T-cell (primary cell): ENCODE data around the gene C5orf15. TPM values are rescaled to one million over a fixed set of nuclear protein-coding genes. Genes with fewer than 3 reads are reported as not detected.

Experiments
- ATAC-seq, 4 experiments: fragments of 200-7000 bp in 3 of 4; fragments of 150-1000 bp in 1 of 4; cut with Tn5 transposase; replicated peaks in 1 of 4; 1 replicate in 3 of 4; 2 replicates in 1 of 4; pipeline ENCODE4 v1.10.0; 2021; ENCODE audit warnings: moderate library complexity in 3 of 4, mild to moderate bottlenecking in 2 of 4, moderate number of reproducible peaks in 1 of 4
- CTCF ChIA-PET, 2 donors: fragments of 300-600 bp; sonication (Branson Sonifier 250); formaldehyde crosslinking; loops; one replicate each; lab custom pipeline; 2022; ENCODE audit warnings: antibody characterized with exemption in 2 of 2; lab: Charles Lee
- POLR2A ChIA-PET, 2 donors: fragments of 300-600 bp; sonication (Branson Sonifier 250); formaldehyde crosslinking; loops; one replicate each; lab custom pipeline; 2022; ENCODE audit warnings: antibody characterized with exemption in 2 of 2; lab: Charles Lee
- DNase-seq, 35 experiments: peaks; one replicate each; pipeline versions ENCODE4 v3.0.0 to v3.0.0-alpha.2; 2013 to 2023
- H3K27ac ChIP-seq: one replicate; pipeline ENCODE4 v1.5.1; 2013; ENCODE audit warnings: low read length
- H3K27me3 ChIP-seq, 2 experiments: replicated peaks in 1 of 2; 1 replicate in 1 of 2; 2 replicates in 1 of 2; pipeline versions ENCODE4 v1.6.1 to v1.7.0; 2013; ENCODE audit warnings: low read length in 1 of 2, mixed read lengths in 1 of 2; ENCODE audit not compliant: control insufficient read depth in 2 of 2, insufficient read depth in 2 of 2; ENCODE audit errors: extremely low read depth in 1 of 2
- H3K36me3 ChIP-seq, 2 donors: 1 replicate in 1 of 2; 2 replicates in 1 of 2; pipeline versions ENCODE4 v1.6.1 to v1.7.0; 2013; ENCODE audit warnings: low read length in 1 of 2; ENCODE audit not compliant: control insufficient read depth in 2 of 2, insufficient read depth in 1 of 2; ENCODE audit errors: extremely low read depth in 1 of 2
- H3K4me1 ChIP-seq, 2 experiments: 1 replicate in 1 of 2; 2 replicates in 1 of 2; pipeline versions ENCODE4 v1.6.1 to v1.7.0; 2013; ENCODE audit warnings: low read length in 2 of 2, mixed read lengths in 1 of 2; ENCODE audit not compliant: insufficient read depth in 2 of 2, control insufficient read depth in 1 of 2; ENCODE audit errors: extremely low read depth in 1 of 2
- H3K4me3 ChIP-seq, 2 donors: 1 replicate in 1 of 2; 2 replicates in 1 of 2; pipeline versions ENCODE4 v1.5.1 to v1.7.0; 2013; ENCODE audit warnings: mild to moderate bottlenecking in 2 of 2, low read length in 1 of 2, moderate library complexity in 1 of 2; ENCODE audit not compliant: control insufficient read depth in 1 of 2; ENCODE audit errors: extremely low read depth in 1 of 2
- H3K9me3 ChIP-seq: 2 replicates; pipeline ENCODE4 v1.7.0; 2013
- H3K27ac Mint-ChIP-seq, 2 donors: one replicate each; pipeline ENCODE4 v1.8.0; 2020 to 2021; ENCODE audit warnings: mild to moderate bottlenecking in 2 of 2, mixed read lengths in 2 of 2
- H3K27me3 Mint-ChIP-seq, 2 donors: one replicate each; pipeline ENCODE4 v1.8.0; 2021 to 2022; ENCODE audit warnings: mixed read lengths in 2 of 2
- H3K36me3 Mint-ChIP-seq: one replicate; pipeline ENCODE4 v1.8.0; 2021; ENCODE audit warnings: mixed read lengths
- H3K4me1 Mint-ChIP-seq, 3 donors: one replicate each; pipeline ENCODE4 v1.8.0; 2020 to 2022; ENCODE audit warnings: mixed read lengths in 3 of 3, mild to moderate bottlenecking in 1 of 3
- H3K4me3 Mint-ChIP-seq, 3 donors: one replicate each; pipeline ENCODE4 v1.8.0; 2020 to 2022; ENCODE audit warnings: mild to moderate bottlenecking in 3 of 3, mixed read lengths in 3 of 3, moderate library complexity in 3 of 3
- H3K9me3 Mint-ChIP-seq, 3 donors: one replicate each; pipeline ENCODE4 v1.8.0; 2020 to 2022; ENCODE audit warnings: mixed read lengths in 3 of 3
- WGBS: methylation state at CpG from one replicate; pipeline ENCODE4 v1.1.5; 2013; ENCODE audit warnings: missing lambda C conversion rate; ENCODE audit not compliant: insufficient coverage; 5-methylcytosine and 5-hydroxymethylcytosine counted together
- total RNA-seq, 35 experiments: library from RNA in 6 of 35; stranded (reverse) in 6 of 35; fragments of 120-200 nt in 1 of 35; gene quantifications; one replicate each; pipeline versions ENCODE4 v1.2.1 to v1.2.4 and lab custom pipeline; 2013 to 2026

The C5orf15 gene
- total RNA-seq, 5 donors from 2014 or later (not counting 1 experiment from before 2014, with no cell fraction given) = 12.6 to 14.7 (median 14.5) TPM

GRCh38 chr5:133990396-133990795 is 22.0 kb upstream of the C5orf15 start:
- no peak overlapping the region for H3K4me3 ChIP-seq
- H3K27ac ChIP-seq = no peak overlapping the region
- H3K27ac Mint-ChIP-seq = no peak overlapping the region
- H3K4me1 Mint-ChIP-seq = peaks cover 25 to 29% (median 28%) of the 10 kb centered on the region in 3 donors
- peaks cover 0 to 11% of the 10 kb centered on the region in 2 experiments for H3K4me1 ChIP-seq
- no peaks in the 10 kb centered on the region for H3K9me3 ChIP-seq
- H3K4me3 Mint-ChIP-seq = no peak overlapping the region
- no peaks in the 10 kb centered on the region for H3K27me3 ChIP-seq
- POLR2A ChIA-PET = no interaction called here
- no peaks in the 10 kb centered on the region for H3K27me3 Mint-ChIP-seq
- peaks cover 30% of the 10 kb centered on the region for H3K36me3 Mint-ChIP-seq
- peaks cover 5 to 44% of the 10 kb centered on the region in 2 donors for H3K36me3 ChIP-seq
- no peak for DNase-seq
- no peak for ATAC-seq
- CTCF ChIA-PET = no interaction called here
- H3K9me3 Mint-ChIP-seq = no peaks in the 10 kb centered on the region
- WGBS = 100% methylated on average over 2 of the region's 6 CpGs

GRCh38 chr5:133985540-133986180 is 17.2 kb upstream of the C5orf15 start:
- Histone ChIP-seq H3K4me3 (no peak overlapping the region), H3K27ac (no peak overlapping the region), H3K36me3 (peaks cover 8 to 61% of the 10 kb centered on the region in 2 donors), H3K9me3 (no peaks in the 10 kb centered on the region), H3K4me1 (no peaks in the 10 kb centered on the region), H3K27me3 (no peaks in the 10 kb centered on the region)
- WGBS = no CpG with 5 or more reads among the region's 3 CpGs
- no peak for DNase-seq
- CTCF ChIA-PET = interaction anchor here in 1 of 2 donors (1.0 kb wide), 1 partner anchor 16 kb away, joined by 3 read pairs; no protein-coding TSS in a partner anchor
- no peak overlapping the region for H3K4me3 Mint-ChIP-seq
- POLR2A ChIA-PET = interaction anchor here in 1 of 2 donors (0.5 kb wide), 1 partner anchor 15 kb away, joined by 4 read pairs; no protein-coding TSS in a partner anchor
- ATAC-seq = no peak
- H3K36me3 Mint-ChIP-seq = peaks cover 33% of the 10 kb centered on the region
- no peaks in the 10 kb centered on the region for H3K9me3 Mint-ChIP-seq
- H3K4me1 Mint-ChIP-seq = peaks cover 0 to 5% (median 4%) of the 10 kb centered on the region in 3 donors
- H3K27me3 Mint-ChIP-seq = no peaks in the 10 kb centered on the region
- H3K27ac Mint-ChIP-seq = no peak overlapping the region

- Histone ChIP-seq H3K27ac (no peak overlapping the region), H3K9me3 (no peaks in the 10 kb centered on the region), H3K4me3 (no peak overlapping the region), H3K27me3 (no peaks in the 10 kb centered on the region), H3K36me3 (peaks cover 3 to 50% of the 10 kb centered on the region in 2 donors), H3K4me1 (no peaks in the 10 kb centered on the region)
- peaks cover 25% of the 10 kb centered on the region for H3K36me3 Mint-ChIP-seq
- H3K27ac Mint-ChIP-seq = no peak overlapping the region
- ChIA-PET POLR2A (no interaction called here), CTCF (interaction anchor here in 1 of 2 donors (0.7 kb wide), 3 partner anchors 48 to 1277 kb away, joined by 3 read pairs; no protein-coding TSS in a partner anchor)
- 100% methylated on average over 2 of the region's 5 CpGs for WGBS
- no peak for ATAC-seq
- no peak for DNase-seq
- H3K4me3 Mint-ChIP-seq = no peak overlapping the region
- no peaks in the 10 kb centered on the region for H3K9me3 Mint-ChIP-seq
- no peaks in the 10 kb centered on the region for H3K27me3 Mint-ChIP-seq
- peaks cover 0 to 7% (median 6%) of the 10 kb centered on the region in 3 donors for H3K4me1 Mint-ChIP-seq
Measured at GRCh38 chr5:133983674-133984073, 15.2 kb upstream of the C5orf15 start.

GRCh38 chr5:133981714-133982113 is 13.3 kb upstream of the C5orf15 start:
- Histone ChIP-seq H3K27me3 (no peaks in the 10 kb centered on the region), H3K36me3 (peaks cover 3 to 43% of the 10 kb centered on the region in 2 donors), H3K4me3 (no peak overlapping the region), H3K27ac (no peak overlapping the region), H3K4me1 (no peaks in the 10 kb centered on the region), H3K9me3 (no peaks in the 10 kb centered on the region)
- Mint-ChIP-seq H3K4me3 (no peak overlapping the region), H3K9me3 (no peaks in the 10 kb centered on the region), H3K27me3 (no peaks in the 10 kb centered on the region), H3K36me3 (peaks cover 19% of the 10 kb centered on the region), H3K4me1 (peaks cover 0 to 7% (median 6%) of the 10 kb centered on the region in 3 donors), H3K27ac (peak overlapping the region in 1 of 2 donors; percentile 13)
- ATAC-seq (no peak), DNase-seq (no peak)
- WGBS = 45% methylated on average over 1 of the region's 1 CpG
- ChIA-PET CTCF (interaction anchor here (0.6 to 1.2 kb wide), 3 partner anchors 15 to 947 kb away, joined by 3 to 5 read pairs (median 4); no protein-coding TSS in a partner anchor), POLR2A (no interaction called here)

DNA sequence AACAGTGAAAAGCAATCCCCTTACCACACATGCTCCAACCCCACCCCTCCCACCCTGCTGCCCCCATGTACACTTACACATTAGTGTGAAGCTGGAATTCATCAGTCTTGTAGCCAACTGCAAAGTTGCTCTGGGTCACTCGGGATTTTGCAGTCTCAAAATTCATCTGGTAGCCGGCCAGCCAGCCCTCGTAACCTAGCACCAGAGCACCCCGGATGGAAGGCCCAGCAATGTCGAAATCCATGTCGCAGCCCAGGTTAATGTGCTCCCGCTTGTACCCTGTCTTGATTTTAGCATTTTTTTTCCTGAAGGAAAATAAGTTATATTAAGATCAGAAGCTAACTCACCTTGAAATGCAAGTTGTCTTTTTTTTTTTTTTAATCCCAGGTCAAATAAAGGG is 12.2 kb upstream of the C5orf15 start:
- no peak overlapping the region for H3K4me3 Mint-ChIP-seq

DNA sequence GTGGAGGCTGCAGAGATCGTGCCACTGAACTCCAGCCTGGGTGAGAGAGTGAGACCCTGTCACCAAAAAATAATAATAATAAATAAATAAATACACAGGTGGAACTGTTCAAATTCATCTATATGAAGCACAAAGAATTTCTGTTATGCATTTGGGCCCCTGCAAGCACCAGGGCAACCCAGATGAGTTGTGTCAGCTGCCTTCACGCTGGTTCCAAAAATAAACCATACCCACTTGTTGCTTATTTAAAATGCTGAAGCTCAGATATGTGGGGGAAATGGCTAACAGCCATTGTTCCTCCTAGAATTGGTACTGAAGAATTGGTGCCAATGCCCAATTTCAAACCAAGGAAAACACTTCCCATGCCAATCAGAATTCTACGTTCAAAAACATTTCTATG is 10.5 kb upstream of the C5orf15 start:
- CTCF ChIA-PET = interaction anchor here (0.6 to 1.5 kb wide), 9 partner anchors 10 to 1047 kb away, joined by 3 to 10 read pairs (median 5); no protein-coding TSS in a partner anchor
- Histone ChIP-seq H3K4me3 (no peak overlapping the region), H3K4me1 (no peaks in the 10 kb centered on the region), H3K27ac (no peak overlapping the region), H3K36me3 (peaks cover 7 to 52% of the 10 kb centered on the region in 2 donors), H3K27me3 (no peaks in the 10 kb centered on the region), H3K9me3 (no peaks in the 10 kb centered on the region)
- DNase-seq = no peak
- POLR2A ChIA-PET = interaction anchor here (0.5 to 1.2 kb wide), 5 partner anchors 9 to 1079 kb away, joined by 3 to 6 read pairs (median 4); no protein-coding TSS in a partner anchor
- Mint-ChIP-seq H3K4me3 (no peak overlapping the region), H3K4me1 (peaks cover 0 to 6% (median 5%) of the 10 kb centered on the region in 3 donors), H3K27me3 (no peaks in the 10 kb centered on the region), H3K27ac (no peak overlapping the region), H3K9me3 (no peaks in the 10 kb centered on the region), H3K36me3 (peaks cover 23% of the 10 kb centered on the region)
- no CpG with 5 or more reads among the region's 3 CpGs for WGBS
- ATAC-seq = no peak

More for the DNA sequence above, 12.2 kb upstream of the C5orf15 start:
- no peaks in the 10 kb centered on the region for H3K4me1 ChIP-seq
- no peak overlapping the region for H3K4me3 ChIP-seq
- H3K9me3 ChIP-seq = no peaks in the 10 kb centered on the region
- peaks cover 19% of the 10 kb centered on the region for H3K36me3 Mint-ChIP-seq
- ChIA-PET POLR2A (interaction anchor here in 1 of 2 donors (1.0 kb wide), 1 partner anchor 11 kb away, joined by 3 read pairs; no protein-coding TSS in a partner anchor), CTCF (interaction anchor here in 1 of 2 donors (0.8 to 1.2 kb wide), 2 partner anchors 23 to 24 kb away, joined by 3 read pairs; partner anchors contain the start of gene VDAC1)
- H3K27ac Mint-ChIP-seq = no peak overlapping the region
- H3K27ac ChIP-seq = no peak overlapping the region
- ATAC-seq = no peak
- peaks cover 0 to 6% (median 5%) of the 10 kb centered on the region in 3 donors for H3K4me1 Mint-ChIP-seq
- WGBS = 96% methylated on average over 3 of the region's 7 CpGs
- H3K27me3 ChIP-seq = no peaks in the 10 kb centered on the region
- H3K9me3 Mint-ChIP-seq = no peaks in the 10 kb centered on the region
- peaks cover 7 to 45% of the 10 kb centered on the region in 2 donors for H3K36me3 ChIP-seq
- no peak for DNase-seq
- no peaks in the 10 kb centered on the region for H3K27me3 Mint-ChIP-seq
